Panc1 (cell line): ENCODE results near the gene UGT1A3. TPM values are rescaled to one million over a fixed set of nuclear protein-coding genes. Genes with fewer than 3 reads are reported as not detected.

Experiments used
- ATAC-seq: fragments of 200-7000 bp; cut with Tn5 transposase; 2 replicates; pipeline ENCODE4 v1.9.1; 2020; ENCODE audit warnings: mild to moderate bottlenecking, moderate library complexity
- BruUV-seq: library from RNA; stranded (reverse); fragments of 400-500 nt; replicated peaks from 2 replicates; lab custom pipeline; 2021; lab: Mats Ljungman, UMichigan
- CTCF ChIA-PET: fragments of 300-600 bp; sonication (Branson Sonifier 250); formaldehyde crosslinking; loops from one replicate; lab custom pipeline; 2022; ENCODE audit warnings: antibody characterized with exemption; lab: Charles Lee
- POLR2A ChIA-PET: fragments of 300-600 bp; sonication (Branson Sonifier 250); formaldehyde crosslinking; loops from one replicate; lab custom pipeline; 2022; ENCODE audit warnings: antibody characterized with exemption; lab: Charles Lee
- DNase-seq: peaks from one replicate; pipeline ENCODE4 v3.0.0-alpha.2; 2010; ENCODE audit warnings: low read depth, low spot score
- H3K27ac ChIP-seq: 2 replicates; pipeline ENCODE4 v1.5.1; 2011; ENCODE audit warnings: mild to moderate bottlenecking, low read length, inconsistent platforms
- H3K27me3 ChIP-seq: fragments of 200-500 bp; sonication (Bioruptor generic); 2 replicates; pipeline ENCODE4 v1.6.0; 2014; ENCODE audit warnings: low read length, inconsistent platforms; ENCODE audit not compliant: control insufficient read depth, insufficient read depth
- H3K36me3 ChIP-seq: fragments of 200-500 bp; sonication (Bioruptor generic); 2 replicates; pipeline ENCODE4 v1.5.1; 2014; ENCODE audit warnings: inconsistent platforms, mild to moderate bottlenecking, low read length, moderate library complexity; ENCODE audit not compliant: control insufficient read depth, insufficient read depth
- H3K4me1 ChIP-seq: 2 replicates; pipeline ENCODE4 v1.5.1; 2011; ENCODE audit warnings: inconsistent platforms, mild to moderate bottlenecking, low read length, moderate library complexity; ENCODE audit not compliant: control insufficient read depth, insufficient read depth
- H3K4me3 ChIP-seq, 2 experiments: 2 replicates each; pipeline ENCODE4 v1.5.1; 2011 to 2012; ENCODE audit warnings: low read depth in 2 of 2, low read length in 2 of 2, mild to moderate bottlenecking in 2 of 2, inconsistent platforms in 1 of 2, moderate library complexity in 1 of 2
- H3K9me3 ChIP-seq: fragments of 200-500 bp; sonication (Bioruptor generic); 2 replicates; pipeline ENCODE4 v1.5.1; 2014; ENCODE audit warnings: low read depth, mild to moderate bottlenecking, inconsistent platforms, low read length, moderate library complexity; ENCODE audit not compliant: control insufficient read depth, insufficient read depth
- CTCF ChIP-seq: fragments of 450-650 bp; IDR thresholded peaks from 2 replicates; pipeline ENCODE4 v1.5.1; 2017; ENCODE audit warnings: mild to moderate bottlenecking
- POLR2AphosphoS5 ChIP-seq: IDR thresholded peaks from 2 replicates; pipeline ENCODE4 v1.6.1; 2012; ENCODE audit warnings: mild to moderate bottlenecking, low read depth, low read length, moderate library complexity
- REST ChIP-seq, 2 experiments: IDR thresholded peaks; 2 replicates each; pipeline ENCODE4 v1.6.1; 2011 to 2012; ENCODE audit warnings: low read depth in 2 of 2, control low read depth in 1 of 2, low read length in 1 of 2, mild to moderate bottlenecking in 1 of 2, moderate library complexity in 1 of 2; ENCODE audit not compliant: insufficient read depth in 1 of 2
- SIN3A ChIP-seq: IDR thresholded peaks from 2 replicates; pipeline ENCODE4 v1.6.1; 2012; ENCODE audit warnings: low read depth, mild to moderate bottlenecking, low read length, moderate library complexity, borderline replicate concordance; ENCODE audit not compliant: insufficient read depth
- TCF7L2 ChIP-seq: IDR thresholded peaks from 2 replicates; pipeline ENCODE4 v1.6.1; 2011; ENCODE audit warnings: mild to moderate bottlenecking, low read depth, low read length, inconsistent platforms
- in situ Hi-C: cut with HindIII; loops from 2 replicates; pipeline ENCODE4 v1.10.0; 2016; ENCODE audit warnings: low sequenced_read_pairs, low pct_unique_long_range_greater_than_20kb
- intact Hi-C: fragments of 100-400 bp; cut with micrococcal nuclease; formaldehyde crosslinking; loops from one replicate; pipeline ENCODE4 v1.10.0; 2022; ENCODE audit not compliant: unreplicated experiment
- total RNA-seq: library from RNA; stranded (reverse); gene quantifications from one replicate; pipeline ENCODE4 v1.2.1, GENCODE V29; 2021; ENCODE audit not compliant: unreplicated experiment

UGT1A3 gene
- total RNA-seq, 1 experiment from 2014 or later, result not detected

- intact Hi-C loops, result no loop called here
- ATAC-seq, result no peak
- H3K4me3 ChIP-seq, result no peak overlapping the region
- ChIA-PET CTCF (no interaction called here), POLR2A (no interaction called here)
- TF ChIP-seq CTCF (no peak), SIN3A (no peak), TCF7L2 (no peak), POLR2AphosphoS5 (no peak), REST (IDR thresholded peaks at IDR 0.05; ENCODE audit: insufficient read depth in 1 of 2, low read depth in 2 of 2, low read length in 1 of 2) (no peak)
- H3K27ac ChIP-seq, result no peak overlapping the region
- peaks cover 4% of the 10 kb centered on the region; the same call in 1 of the 2 replicates for H3K27me3 ChIP-seq
- no peaks in the 10 kb centered on the region for H3K4me1 ChIP-seq
- in situ Hi-C loops, result no loop called here
- DNase-seq, result no peak
- H3K36me3 ChIP-seq, result no peaks in the 10 kb centered on the region
- BruUV-seq, result no TSS peak
- no peaks in the 10 kb centered on the region for H3K9me3 ChIP-seq
Observed at GRCh38 chr2:233758849-233759248, 30.0 kb downstream of the UGT1A3 start.

GRCh38 chr2:233760043-233760442 is 31.2 kb downstream of the UGT1A3 start, which contains the start of gene UGT1A1:
Gene UGT1A1, plus strand, starts transcription at chr2:233760270. Its CDS starts 18 bp downstream, at chr2:233760288.
- Histone ChIP-seq H3K27ac (no peak within 1 kb of the TSS), H3K27me3 (peaks cover 4% of the 10 kb centered on the region; the same call in 1 of the 2 replicates), H3K36me3 (no peaks in the 10 kb centered on the region), H3K4me3 (no peak within 1 kb of the TSS), H3K4me1 (no peaks in the 10 kb centered on the region), H3K9me3 (no peaks in the 10 kb centered on the region)
- ChIA-PET CTCF (no interaction called here), POLR2A (no interaction called here)
- intact Hi-C loops (no loop called here), in situ Hi-C loops (no loop called here)
- DNase-seq (no peak), ATAC-seq (no peak)
- TF ChIP-seq REST (IDR thresholded peaks at IDR 0.05; ENCODE audit: insufficient read depth in 1 of 2, low read depth in 2 of 2, low read length in 1 of 2) (no peak), TCF7L2 (no peak), CTCF (no peak), POLR2AphosphoS5 (no peak), SIN3A (no peak)
- BruUV-seq, result no TSS peak
